CD4-positive, alpha-beta T cell (primary cell): ENCODE results near the gene DCK. TPM values are rescaled to one million over a fixed set of nuclear protein-coding genes. Genes with fewer than 3 reads are reported as not detected.
"Not testable (repeated sequence)": the region's sequence is repeated elsewhere in the genome, so short reads cannot be mapped to it uniquely, and the experiment has no call there.

Experiments used
- ATAC-seq: fragments of 200-7000 bp; cut with Tn5 transposase; one replicate; pipeline ENCODE4 v1.10.0; 2022; ENCODE audit warnings: mild to moderate bottlenecking; ENCODE audit not compliant: poor library complexity
- CTCF ChIA-PET: fragments of 350-600 bp; sonication (Branson Sonifier 250); formaldehyde crosslinking; loops from one replicate; lab custom pipeline; 2021; ENCODE audit warnings: antibody characterized with exemption, inconsistent platforms; lab: Charles Lee
- POLR2A ChIA-PET: fragments of 350-600 bp; sonication (Branson Sonifier 250); formaldehyde crosslinking; loops from one replicate; lab custom pipeline; 2021; ENCODE audit warnings: antibody characterized with exemption, inconsistent platforms; lab: Charles Lee
- DNase-seq, 14 experiments: peaks; one replicate each; pipeline ENCODE4 v3.0.0-alpha.2; 2013 to 2020; ENCODE audit warnings: mixed read lengths in 2 of 14
- H3K27ac ChIP-seq, 2 donors: one replicate each; pipeline versions ENCODE4 v1.5.1 to v1.7.0; 2013; ENCODE audit warnings: low read length in 2 of 2, low read depth in 1 of 2, mild to moderate bottlenecking in 1 of 2
- H3K27me3 ChIP-seq, 2 experiments: 1 replicate in 1 of 2; 2 replicates in 1 of 2; pipeline versions ENCODE4 v1.6.1 to v1.7.0; 2013; ENCODE audit warnings: low read length in 2 of 2, control low read depth in 1 of 2, mild to moderate bottlenecking in 1 of 2, moderate library complexity in 1 of 2; ENCODE audit not compliant: insufficient read depth in 2 of 2, control insufficient read depth in 1 of 2
- H3K36me3 ChIP-seq: one replicate; pipeline ENCODE4 v1.6.1; 2013; ENCODE audit warnings: low read length, control low read depth; ENCODE audit not compliant: insufficient read depth
- H3K4me1 ChIP-seq: one replicate; pipeline ENCODE4 v1.6.1; 2013; ENCODE audit warnings: low read length, control low read depth; ENCODE audit not compliant: insufficient read depth
- H3K4me3 ChIP-seq: one replicate; pipeline ENCODE4 v1.5.1; 2013; ENCODE audit warnings: mild to moderate bottlenecking, low read length, moderate library complexity
- H3K9me3 ChIP-seq, 2 experiments: 1 replicate in 1 of 2; 2 replicates in 1 of 2; pipeline versions ENCODE4 v1.6.1 to v1.7.0; 2013; ENCODE audit warnings: low read length in 2 of 2, mild to moderate bottlenecking in 2 of 2, control low read depth in 1 of 2, moderate library complexity in 1 of 2; ENCODE audit not compliant: control insufficient read depth in 1 of 2, insufficient read depth in 1 of 2
- H3K27ac Mint-ChIP-seq: one replicate; pipeline ENCODE4 v1.8.0; 2020; ENCODE audit warnings: mixed read lengths
- H3K27me3 Mint-ChIP-seq: one replicate; pipeline ENCODE4 v1.8.0; 2021; ENCODE audit warnings: mixed read lengths
- H3K36me3 Mint-ChIP-seq: one replicate; pipeline ENCODE4 v1.8.0; 2021; ENCODE audit warnings: low read depth, mixed read lengths
- H3K4me1 Mint-ChIP-seq: one replicate; pipeline ENCODE4 v1.8.0; 2021; ENCODE audit warnings: low read depth, mixed read lengths
- H3K4me3 Mint-ChIP-seq: one replicate; pipeline ENCODE4 v1.8.0; 2020; ENCODE audit warnings: mild to moderate bottlenecking, mixed read lengths
- H3K9me3 Mint-ChIP-seq: one replicate; pipeline ENCODE4 v1.8.0; 2020; ENCODE audit warnings: mixed read lengths
- CTCF ChIP-seq: fragments of 200-600 bp; IDR thresholded peaks from one replicate; pipeline ENCODE4 v1.8.0; 2022; ENCODE audit warnings: antibody characterized with exemption, mild to moderate bottlenecking
- intact Hi-C, 2 experiments: fragments of 100-400 bp; cut with DNase I in 1 of 2; cut with micrococcal nuclease in 1 of 2; formaldehyde crosslinking; loops; one replicate each; pipeline versions ENCODE4 v1.15.1 to v1.9.0; 2023 to 2025; cut with DNase I, micrococcal nuclease
- total RNA-seq, 174 experiments: library from RNA in 2 of 174; stranded (reverse) in 2 of 174; gene quantifications; one replicate each; pipeline ENCODE4 v1.2.3 and lab custom pipeline; 2021 to 2026

DCK gene
- total RNA-seq, 2 experiments from 2014 or later: 12.8 to 13.9 TPM

- Histone ChIP-seq H3K27me3 (no peaks in the 10 kb centered on the region), H3K27ac (no peak overlapping the region), H3K4me1 (no peaks in the 10 kb centered on the region), H3K9me3 (no peaks in the 10 kb centered on the region), H3K36me3 (no peaks in the 10 kb centered on the region), H3K4me3 (no peak overlapping the region)
- H3K27ac Mint-ChIP-seq: no peak overlapping the region
- peaks cover 4% of the 10 kb centered on the region for H3K9me3 Mint-ChIP-seq
- no peaks in the 10 kb centered on the region for H3K36me3 Mint-ChIP-seq
- ATAC-seq (no peak), DNase-seq (no peak)
- POLR2A ChIA-PET: no interaction called here
- TF ChIP-seq CTCF: no peak
- CTCF ChIA-PET: no interaction called here
- intact Hi-C loops: no loop called here
- H3K4me3 Mint-ChIP-seq: no peak overlapping the region
- no peaks in the 10 kb centered on the region for H3K4me1 Mint-ChIP-seq
- no peaks in the 10 kb centered on the region for H3K27me3 Mint-ChIP-seq
Observed at GRCh38 chr4:71052034-71052433, 58.6 kb downstream of the DCK start.

- no peaks in the 10 kb centered on the region for H3K27me3 Mint-ChIP-seq
- TF ChIP-seq CTCF: no peak
- H3K36me3 Mint-ChIP-seq: no peaks in the 10 kb centered on the region
- H3K9me3 Mint-ChIP-seq: peaks cover 4% of the 10 kb centered on the region
- DNase-seq (no peak), ATAC-seq (no peak)
- ChIA-PET POLR2A (no interaction called here), CTCF (no interaction called here)
- H3K4me3 Mint-ChIP-seq: no peak overlapping the region
- H3K4me1 Mint-ChIP-seq: no peaks in the 10 kb centered on the region
- Histone ChIP-seq H3K4me1 (no peaks in the 10 kb centered on the region), H3K27ac (no peak overlapping the region), H3K9me3 (no peaks in the 10 kb centered on the region), H3K36me3 (no peaks in the 10 kb centered on the region), H3K27me3 (no peaks in the 10 kb centered on the region), H3K4me3 (no peak overlapping the region)
- intact Hi-C loops: no loop called here
- H3K27ac Mint-ChIP-seq: no peak overlapping the region
Observed at GRCh38 chr4:71052716-71053115, 59.3 kb downstream of the DCK start.

- intact Hi-C loops, H3K4me1 Mint-ChIP-seq, POLR2A ChIA-PET, H3K27me3 ChIP-seq, CTCF ChIA-PET, H3K4me3 ChIP-seq, H3K9me3 Mint-ChIP-seq, DNase-seq, H3K4me3 Mint-ChIP-seq, H3K4me1 ChIP-seq, H3K9me3 ChIP-seq, ATAC-seq, H3K36me3 Mint-ChIP-seq, H3K27ac ChIP-seq, H3K27me3 Mint-ChIP-seq, H3K27ac Mint-ChIP-seq, H3K36me3 ChIP-seq: not testable (repeated sequence)
Observed at GRCh38 chr4:71053613-71054012, 60.2 kb downstream of the DCK start.

GRCh38 chr4:71059573-71059972, 66.1 kb downstream of the DCK start:
- H3K4me3 ChIP-seq, H3K4me1 ChIP-seq, H3K27me3 Mint-ChIP-seq, intact Hi-C loops, H3K27me3 ChIP-seq, H3K4me3 Mint-ChIP-seq, H3K36me3 ChIP-seq, CTCF ChIA-PET, DNase-seq, ATAC-seq, H3K9me3 Mint-ChIP-seq, H3K4me1 Mint-ChIP-seq, H3K9me3 ChIP-seq, H3K27ac ChIP-seq, POLR2A ChIA-PET, H3K36me3 Mint-ChIP-seq, H3K27ac Mint-ChIP-seq: not testable (repeated sequence)
